SJSA1 (cell line): Measurements from ENCODE around the gene TPCN2. TPM values are rescaled to one million over a fixed set of nuclear protein-coding genes. Genes with fewer than 3 reads are reported as not detected.

ENCODE experiments used
- DNase-seq, 2 experiments: peaks; one replicate each; pipeline ENCODE4 v3.0.0-alpha.2; 2015 to 2020; ENCODE audit warnings: low spot score in 2 of 2, low read depth in 1 of 2
- H3K27ac ChIP-seq: fragments of 250-450 bp; sonication (Bioruptor Pico); 2 replicates; pipeline ENCODE4 v1.5.1; 2020; ENCODE audit warnings: mild to moderate bottlenecking, moderate library complexity
- H3K27me3 ChIP-seq: fragments of 250-450 bp; sonication (Bioruptor Pico); replicated peaks from 2 replicates; pipeline ENCODE4 v1.5.1; 2020; ENCODE audit warnings: mild to moderate bottlenecking, moderate library complexity
- H3K36me3 ChIP-seq: fragments of 250-450 bp; sonication (Bioruptor Pico); 2 replicates; pipeline ENCODE4 v1.5.1; 2020; ENCODE audit warnings: mild to moderate bottlenecking
- H3K4me1 ChIP-seq: fragments of 250-450 bp; sonication (Bioruptor Pico); replicated peaks from 2 replicates; pipeline ENCODE4 v1.6.1; 2021; ENCODE audit warnings: mild to moderate bottlenecking
- H3K4me3 ChIP-seq: fragments of 250-450 bp; sonication (Bioruptor Pico); 2 replicates; pipeline ENCODE4 v1.5.1; 2020; ENCODE audit warnings: mild to moderate bottlenecking
- H3K9me3 ChIP-seq: fragments of 250-450 bp; sonication (Bioruptor Pico); replicated peaks from 2 replicates; pipeline ENCODE4 v1.5.1; 2020; ENCODE audit warnings: mild to moderate bottlenecking
- total RNA-seq: library from RNA; depleted of rRNA; stranded (reverse); fragments of >200 nt; shearing (Covaris generic); gene quantifications from 2 replicates; pipeline ENCODE4 v1.2.3, GENCODE V29; 2014; rRNA removed

Gene TPCN2
- total RNA-seq, 1 experiment from 2014 or later: 24.1 TPM

DNA sequence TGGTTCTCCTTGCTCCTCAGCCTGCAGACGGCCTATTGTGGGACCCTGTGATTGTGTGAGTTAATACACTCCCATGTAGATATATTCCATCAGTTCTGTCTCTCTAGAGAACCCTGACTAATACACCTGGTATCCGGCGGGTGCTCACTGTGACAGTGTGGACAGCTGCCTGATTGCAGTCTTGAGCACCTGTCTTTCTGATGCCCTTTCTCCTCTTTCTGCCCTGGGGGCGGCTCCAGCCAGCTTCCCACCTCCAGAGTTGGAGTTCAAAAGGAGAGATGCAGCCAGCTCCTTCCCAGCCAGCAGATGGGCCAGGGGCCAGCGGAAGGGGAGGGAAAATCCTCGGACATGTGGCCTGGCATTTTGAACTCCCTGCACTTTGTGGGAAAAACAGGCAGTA lies 122.0 kb downstream of the TPCN2 start:
- Histone ChIP-seq H3K27ac (no peak overlapping the region), H3K36me3 (no peaks in the 10 kb centered on the region), H3K27me3 (no peaks in the 10 kb centered on the region), H3K4me1 (peaks cover 30% of the 10 kb centered on the region), H3K9me3 (peaks cover 6% of the 10 kb centered on the region), H3K4me3 (no peak overlapping the region)
- DNase-seq: no peak

DNA sequence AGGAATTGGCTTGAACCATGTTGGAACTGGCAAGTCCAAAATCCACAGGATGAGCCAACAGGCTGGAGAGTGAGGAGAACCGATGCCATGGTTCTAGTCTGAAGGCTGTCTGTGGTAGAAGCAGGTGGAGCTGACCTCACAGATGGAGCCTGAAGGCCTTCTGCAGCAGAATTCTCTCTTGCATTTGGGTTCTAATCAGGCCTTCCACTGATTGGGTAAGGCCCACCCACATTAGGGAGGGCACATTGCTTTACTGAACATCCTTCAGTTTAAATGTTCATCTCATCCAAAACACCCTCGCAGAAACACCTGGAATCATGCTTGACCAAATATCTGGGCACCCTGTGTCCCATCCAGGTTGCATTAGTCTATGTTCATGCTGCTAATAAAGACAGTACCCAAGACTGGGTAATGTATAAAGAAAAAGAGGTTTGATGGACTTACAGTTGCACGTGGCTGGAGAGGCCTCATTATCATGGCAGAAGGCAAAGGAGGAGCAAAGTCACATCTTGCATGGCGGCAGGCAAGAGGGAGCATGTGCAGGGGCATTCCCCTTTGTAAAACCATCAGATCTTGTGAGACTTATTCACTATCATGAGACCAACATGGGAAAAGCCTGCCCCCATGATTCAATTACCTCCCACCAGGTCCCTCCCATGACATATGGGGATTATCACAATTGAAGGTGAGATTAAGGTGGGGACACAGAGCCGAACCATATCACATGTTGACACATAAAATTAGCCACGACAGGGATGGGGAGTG lies 122.9 kb downstream of the TPCN2 start:
- DNase-seq: no peak
- H3K27me3 ChIP-seq: no peaks in the 10 kb centered on the region
- peaks cover 8% of the 10 kb centered on the region for H3K9me3 ChIP-seq
- H3K36me3 ChIP-seq: no peaks in the 10 kb centered on the region
- H3K4me1 ChIP-seq: peaks cover 20% of the 10 kb centered on the region
- no peak overlapping the region for H3K27ac ChIP-seq
- H3K4me3 ChIP-seq: no peak overlapping the region

DNA sequence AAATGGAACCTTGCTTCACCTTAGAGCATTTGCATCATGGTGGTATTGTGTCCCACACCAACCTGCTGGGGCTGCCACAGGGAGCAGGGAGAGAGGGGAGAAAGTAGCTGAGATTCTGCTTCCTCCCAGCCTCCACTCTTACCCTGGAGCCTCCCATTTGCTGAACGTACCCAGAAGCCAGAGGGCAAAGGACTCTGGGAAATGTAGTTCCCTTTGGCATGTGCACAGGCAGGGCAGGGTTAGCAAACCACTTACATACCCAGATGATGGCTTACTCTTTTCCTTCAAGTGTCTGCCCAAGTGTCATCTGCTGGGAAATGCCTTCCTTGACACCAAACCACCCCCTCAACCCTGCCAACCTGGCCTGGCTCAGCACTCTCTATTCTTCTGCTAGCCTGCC lies 123.9 kb downstream of the TPCN2 start:
- Histone ChIP-seq H3K4me3 (no peak overlapping the region), H3K27ac (no peak overlapping the region), H3K27me3 (no peaks in the 10 kb centered on the region), H3K4me1 (peaks cover 10% of the 10 kb centered on the region), H3K9me3 (peaks cover 8% of the 10 kb centered on the region), H3K36me3 (no peaks in the 10 kb centered on the region)
- no peak for DNase-seq

DNA sequence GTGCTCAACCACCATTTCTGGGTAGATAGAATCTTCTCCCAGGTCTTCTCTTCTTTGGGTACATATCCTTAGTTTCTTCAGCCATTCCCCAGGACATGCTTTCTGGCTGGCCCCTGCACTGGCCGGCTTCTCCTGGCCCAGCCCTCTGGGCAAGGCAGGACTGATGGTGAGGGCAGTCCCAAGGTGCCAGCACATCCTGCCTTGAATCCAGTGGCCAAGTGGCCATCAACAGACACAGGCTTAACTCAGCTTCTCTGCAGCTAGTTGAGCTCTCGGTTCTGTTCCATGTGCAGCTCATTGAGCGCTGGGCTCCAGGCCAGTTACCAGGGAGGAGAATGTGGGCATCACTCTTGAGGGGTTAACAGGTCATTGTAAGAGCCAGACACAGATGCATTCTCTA lies 124.6 kb downstream of the TPCN2 start:
- DNase-seq: no peak
- H3K27ac ChIP-seq: no peak overlapping the region
- H3K36me3 ChIP-seq: no peaks in the 10 kb centered on the region
- H3K9me3 ChIP-seq: peaks cover 8% of the 10 kb centered on the region
- no peaks in the 10 kb centered on the region for H3K27me3 ChIP-seq
- H3K4me1 ChIP-seq: peaks cover 4% of the 10 kb centered on the region
- no peak overlapping the region for H3K4me3 ChIP-seq

DNA sequence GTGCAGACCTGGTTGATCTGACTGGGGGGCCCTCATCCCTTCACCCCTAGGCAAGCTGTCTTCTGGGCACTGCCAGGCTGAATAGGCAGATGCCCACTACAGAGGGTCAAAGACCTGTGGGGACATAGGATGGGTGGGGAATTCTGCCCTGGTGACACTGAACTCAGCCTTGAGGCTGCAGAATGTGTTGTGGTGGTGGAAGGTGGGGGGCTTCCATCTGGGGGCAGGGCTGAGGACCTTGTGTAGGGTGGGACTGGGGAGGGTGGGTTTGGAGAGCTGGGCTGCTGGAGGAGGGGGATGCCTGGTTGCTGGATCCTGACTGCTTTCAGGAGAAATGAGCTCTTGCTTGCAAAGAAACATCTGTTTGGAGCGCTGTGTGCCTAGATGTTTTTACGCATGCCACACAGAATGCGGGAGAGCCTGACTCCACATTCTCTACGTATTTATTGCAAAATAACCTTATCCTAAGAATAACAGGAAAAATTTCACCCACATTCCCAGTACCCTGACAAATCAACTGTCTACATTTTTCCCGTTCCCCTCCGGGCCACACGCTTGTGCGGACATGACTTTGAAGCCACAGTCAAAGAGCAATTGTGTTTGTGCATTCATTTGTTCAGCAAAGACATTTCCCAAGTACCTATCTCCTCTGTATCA lies 125.3 kb downstream of the TPCN2 start:
- no peaks in the 10 kb centered on the region for H3K27me3 ChIP-seq
- H3K27ac ChIP-seq: no peak overlapping the region
- H3K36me3 ChIP-seq: no peaks in the 10 kb centered on the region
- DNase-seq: no peak
- H3K9me3 ChIP-seq: peaks cover 8% of the 10 kb centered on the region
- no peak overlapping the region for H3K4me3 ChIP-seq
- H3K4me1 ChIP-seq: no peaks in the 10 kb centered on the region

DNA sequence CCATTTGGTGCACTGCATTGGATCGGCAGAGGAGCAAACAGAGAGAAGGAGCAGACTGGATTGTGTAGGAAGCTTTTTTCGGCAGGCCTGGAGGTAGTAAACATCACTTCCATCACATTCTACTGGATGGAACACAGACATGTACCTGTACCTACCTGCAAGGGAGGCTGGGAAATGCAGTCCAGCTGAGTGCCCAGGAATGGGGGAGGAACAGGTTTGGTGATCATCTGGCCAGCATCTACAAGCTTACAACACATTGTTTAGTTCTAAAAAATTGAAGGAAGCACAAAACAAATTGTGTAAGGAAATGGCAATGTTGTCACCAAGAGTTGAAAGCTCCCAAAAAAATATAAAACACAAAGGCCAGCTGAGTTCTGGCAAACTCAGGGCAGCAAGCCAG lies 126.1 kb downstream of the TPCN2 start:
- no peaks in the 10 kb centered on the region for H3K27me3 ChIP-seq
- H3K9me3 ChIP-seq: peaks cover 8% of the 10 kb centered on the region
- no peak for DNase-seq
- no peaks in the 10 kb centered on the region for H3K4me1 ChIP-seq
- H3K27ac ChIP-seq: no peak overlapping the region
- no peak overlapping the region for H3K4me3 ChIP-seq
- no peaks in the 10 kb centered on the region for H3K36me3 ChIP-seq

- no peaks in the 10 kb centered on the region for H3K4me1 ChIP-seq
- H3K9me3 ChIP-seq: peaks cover 15% of the 10 kb centered on the region
- no peak for DNase-seq
- H3K27ac ChIP-seq: no peak overlapping the region
- no peak overlapping the region for H3K4me3 ChIP-seq
- H3K27me3 ChIP-seq: 0 out of 2 replicates have a peak, but pooled peaks cover 3% of the 10 kb centered on the region
- H3K36me3 ChIP-seq: no peaks in the 10 kb centered on the region
These were observed 130.2 kb downstream of the TPCN2 start for GRCh38 chr11:69178819-69179482.

DNA sequence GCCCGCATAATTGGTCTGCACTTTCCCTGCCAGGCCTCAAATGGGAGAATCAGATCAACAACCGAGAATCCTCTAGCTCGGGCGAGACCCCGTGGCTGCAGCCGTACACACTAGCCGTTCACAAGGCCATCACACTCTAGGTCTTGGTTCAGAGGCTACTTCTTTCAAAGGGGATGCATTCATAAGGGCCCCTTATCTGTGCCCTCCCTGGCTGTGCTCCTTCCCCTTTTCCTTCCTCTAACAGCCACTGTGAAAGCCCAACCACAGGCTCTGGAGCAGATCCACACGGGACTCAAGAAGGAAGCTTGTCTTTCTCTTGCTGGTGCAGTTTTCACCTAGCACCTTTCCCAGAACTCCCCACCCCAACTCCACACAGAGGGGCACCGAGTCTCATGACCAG lies 131.5 kb downstream of the TPCN2 start:
- Histone ChIP-seq H3K4me3 (no peak overlapping the region), H3K27me3 (peaks cover 9% of the 10 kb centered on the region), H3K27ac (no peak overlapping the region), H3K9me3 (peaks cover 14% of the 10 kb centered on the region), H3K36me3 (no peaks in the 10 kb centered on the region), H3K4me1 (no peaks in the 10 kb centered on the region)
- DNase-seq: no peak

- no peaks in the 10 kb centered on the region for H3K36me3 ChIP-seq
- no peak for DNase-seq
- no peak overlapping the region for H3K27ac ChIP-seq
- H3K4me3 ChIP-seq: no peak overlapping the region
- H3K27me3 ChIP-seq: peaks cover 10% of the 10 kb centered on the region
- H3K4me1 ChIP-seq: no peaks in the 10 kb centered on the region
- peaks cover 9% of the 10 kb centered on the region; the same call in 1 of the 2 replicates for H3K9me3 ChIP-seq
These were observed 132.0 kb downstream of the TPCN2 start for GRCh38 chr11:69180726-69181125.

DNA sequence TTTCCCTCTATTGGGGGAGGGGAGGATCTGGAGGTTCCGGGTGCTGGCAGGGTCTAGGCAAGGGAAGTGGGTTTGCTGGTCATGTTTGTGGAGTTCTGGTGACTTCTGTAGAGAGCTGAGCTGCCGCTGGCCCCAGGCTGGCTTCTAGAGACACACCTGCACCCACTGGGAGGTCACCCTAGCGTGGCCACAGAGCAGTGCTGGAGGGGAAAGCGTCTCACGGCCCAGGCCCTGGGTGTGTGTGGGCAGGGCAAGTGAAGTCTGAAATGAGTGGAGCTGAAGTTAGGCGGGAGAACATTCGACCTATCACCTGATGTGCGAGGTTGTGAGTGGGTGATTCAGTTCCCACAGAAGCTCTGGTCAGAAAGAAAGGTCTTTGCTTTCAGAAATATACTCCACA lies 134.9 kb downstream of the TPCN2 start:
- DNase-seq: no peak
- H3K36me3 ChIP-seq: no peaks in the 10 kb centered on the region
- no peak overlapping the region for H3K4me3 ChIP-seq
- H3K9me3 ChIP-seq: peaks cover 22% of the 10 kb centered on the region
- no peak overlapping the region for H3K27ac ChIP-seq
- peaks cover 10% of the 10 kb centered on the region for H3K27me3 ChIP-seq
- H3K4me1 ChIP-seq: no peaks in the 10 kb centered on the region

Other genes starting within 250 kb of the TPCN2 start
- gene CPT1A, start 207.0 kb upstream of the TPCN2 start, total RNA-seq: 39.2 and 61.1 TPM in 2 replicates
- 139 and 170 TPM in 2 replicates for gene MRPL21, start 145.1 kb upstream of the TPCN2 start, total RNA-seq
- gene IGHMBP2, start 145.0 kb upstream of the TPCN2 start, total RNA-seq: 16.4 and 30.2 TPM in 2 replicates
- not detected in 2 replicates for gene MRGPRD, start 67.9 kb upstream of the TPCN2 start, total RNA-seq
- 25.8 and 27.4 TPM in 2 replicates for gene MRGPRF, start 35.7 kb upstream of the TPCN2 start, total RNA-seq
- 0.38 and 0.50 TPM in 2 replicates for gene SMIM38, start 107.0 kb downstream of the TPCN2 start, total RNA-seq
- 3.4 and 5.3 TPM in 2 replicates for gene MYEOV, start 245.2 kb downstream of the TPCN2 start, total RNA-seq